Right lobe of liver (tissue), 6 donors: ENCODE results near the gene FMNL1. TPM values are rescaled to one million over a fixed set of nuclear protein-coding genes. Genes with fewer than 3 reads are reported as not detected.

Source experiments
- ATAC-seq, 4 donors: fragments of 200-7000 bp; cut with Tn5 transposase; one replicate each; pipeline ENCODE4 v1.9.1; 2020; ENCODE audit warnings: mild to moderate bottlenecking in 4 of 4, moderate library complexity in 4 of 4
- DNase-seq, 3 donors: peaks; one replicate each; pipeline ENCODE4 v3.0.0-alpha.2; 2020
- H3K27ac ChIP-seq, 3 donors: fragments of 200-600 bp; one replicate each; pipeline ENCODE4 v1.8.0; 2022
- H3K27me3 ChIP-seq, 2 donors: fragments of 200-600 bp; one replicate each; pipeline ENCODE4 v1.8.0; 2022
- H3K36me3 ChIP-seq, 4 donors: fragments of 200-600 bp; sonication (generic) in 1 of 4; one replicate each; pipeline versions ENCODE4 v1.5.1 to v1.8.0; 2017 to 2022; ENCODE audit warnings: control low read depth in 1 of 4
- H3K4me1 ChIP-seq, 4 donors: fragments of 200-600 bp; sonication (generic) in 1 of 4; one replicate each; pipeline versions ENCODE4 v1.5.1 to v1.8.0; 2017 to 2022; ENCODE audit warnings: control low read depth in 1 of 4
- H3K4me3 ChIP-seq, 3 donors: fragments of 200-600 bp; one replicate each; pipeline ENCODE4 v1.8.0; 2022
- H3K9me3 ChIP-seq, 4 donors: fragments of 200-600 bp; sonication (generic) in 1 of 4; one replicate each; pipeline versions ENCODE4 v1.5.1 to v1.8.0; 2017 to 2022; ENCODE audit warnings: control low read depth in 1 of 4
- CTCF ChIP-seq, 4 donors: fragments of 200-600 bp in 3 of 4; fragments of 450-650 bp in 1 of 4; IDR thresholded peaks; one replicate each; pipeline versions ENCODE4 v1.5.1 to v1.8.0; 2016 to 2022; ENCODE audit warnings: antibody characterized with exemption in 4 of 4, mild to moderate bottlenecking in 2 of 4
- POLR2A ChIP-seq: fragments of 450-650 bp; IDR thresholded peaks from one replicate; pipeline ENCODE4 v1.6.1; 2017; ENCODE audit warnings: antibody characterized with exemption, mild to moderate bottlenecking
- WGBS: methylation state at CpG from one replicate; pipeline ENCODE4 v1.1.6; 2018; ENCODE audit warnings: low coverage, low lambda C conversion rate; ENCODE audit not compliant: insufficient coverage; ENCODE audit errors: missing lambda C conversion rate; 5-methylcytosine and 5-hydroxymethylcytosine counted together
- intact Hi-C, 2 donors: fragments of 100-400 bp; cut with DNase I; formaldehyde crosslinking; loops; one replicate each; pipeline versions ENCODE4 v1.11.2 to v1.14.1; 2022
- total RNA-seq, 6 experiments: library from RNA; depleted of rRNA in 2 of 6; stranded (reverse); fragments of >200 nt in 2 of 6; fragmentation: NEBNext Ultra II Directional in 3 of 6; extraction: Animal tissue kit (Norgen Biotek cat#: 25700) in 3 of 6; gene quantifications; one replicate each; pipeline versions ENCODE4 v1.1.0 to v1.2.4, GENCODE V29; 2016 to 2023
- donor health status: DM: no; HTN: yes; CAD: no.
- donor health status: DM: no; HTN: no; CAD: no.
- donor health status: DM: no; HTN: no; CAD: no.
- donor health status: DM: no; HTN: yes; CAD: no.
- donor health status: DM: no; HTN: yes; CAD: no.

The FMNL1 gene
- total RNA-seq, 6 experiments from 2014 or later: 3.7 to 10.0 (median 5.1) TPM

GRCh38 chr17:45260204-45260783 lies 38.6 kb downstream of the FMNL1 start:
- H3K4me1 ChIP-seq: peaks cover 0 to 16% (median 0%) of the 10 kb centered on the region in 4 donors
- H3K36me3 ChIP-seq: no peaks in the 10 kb centered on the region
- H3K27ac ChIP-seq: no peak overlapping the region
- ATAC-seq (peak in 1 of 4 donors; percentile 50), DNase-seq (peak in 1 of 3 donors; percentile 45)
- no peak for TF ChIP-seq POLR2A
- no peak for TF ChIP-seq CTCF (IDR thresholded peaks at IDR 0.05)
- no peak overlapping the region for H3K4me3 ChIP-seq
- WGBS: 63% methylated on average over 6 of the region's 7 CpGs
- H3K9me3 ChIP-seq: no peaks in the 10 kb centered on the region
- intact Hi-C loops: no loop called here
- no peaks in the 10 kb centered on the region for H3K27me3 ChIP-seq

GRCh38 chr17:45261577-45262515 lies 40.2 kb downstream of the FMNL1 start, which contains the start of gene SPATA32:
Gene SPATA32 (minus strand): TSS chr17:45262094. CDS start chr17:45262016, 78 bp downstream.
- 16% methylated on average over 18 of the region's 68 CpGs for WGBS
- intact Hi-C loops: no loop called here
- peak within 1 kb of the TSS in 2 of 3 donors; percentile 21 to 26 for H3K27ac ChIP-seq
- peak within 1 kb of the TSS; percentile 47 to 74 (median 66) for H3K4me3 ChIP-seq
- ATAC-seq (peak; percentile 67 to 74 (median 70)), DNase-seq (peak; percentile 69 to 75 (median 74))
- H3K4me1 ChIP-seq: peaks cover 0 to 16% (median 0%) of the 10 kb centered on the region in 4 donors
- H3K9me3 ChIP-seq: no peaks in the 10 kb centered on the region
- no peak for TF ChIP-seq CTCF (IDR thresholded peaks at IDR 0.05)
- no peak for TF ChIP-seq POLR2A
- H3K27me3 ChIP-seq: no peaks in the 10 kb centered on the region
- H3K36me3 ChIP-seq: peaks cover 0 to 12% (median 4%) of the 10 kb centered on the region in 4 donors

GRCh38 chr17:45262516-45263476 lies 41.1 kb downstream of the FMNL1 start:
- Histone ChIP-seq H3K27me3 (no peaks in the 10 kb centered on the region), H3K9me3 (no peaks in the 10 kb centered on the region), H3K4me3 (peak overlapping the region in 1 of 3 donors; percentile 74), H3K27ac (no peak overlapping the region), H3K36me3 (peaks cover 0 to 20% (median 11%) of the 10 kb centered on the region in 4 donors), H3K4me1 (peaks cover 0 to 16% (median 0%) of the 10 kb centered on the region in 4 donors)
- peak in 3 of 4 donors; percentile 4 to 32 (median 15) for ATAC-seq
- DNase-seq: peak in 1 of 3 donors; percentile 42
- no peak for TF ChIP-seq POLR2A
- no peak for TF ChIP-seq CTCF (IDR thresholded peaks at IDR 0.05)
- intact Hi-C loops: no loop called here
- 100% methylated on average over 1 of the region's 18 CpGs for WGBS

GRCh38 chr17:45263477-45263860 lies 41.8 kb downstream of the FMNL1 start:
- no peak overlapping the region for H3K4me3 ChIP-seq
- no peak overlapping the region for H3K27ac ChIP-seq
- H3K36me3 ChIP-seq: peaks cover 0 to 25% (median 14%) of the 10 kb centered on the region in 4 donors
- intact Hi-C loops: no loop called here
- WGBS: 30% methylated on average over 2 of the region's 7 CpGs
- H3K27me3 ChIP-seq: no peaks in the 10 kb centered on the region
- no peaks in the 10 kb centered on the region for H3K9me3 ChIP-seq
- TF ChIP-seq POLR2A (no peak), CTCF (IDR thresholded peaks at IDR 0.05) (no peak)
- peak; percentile 6 to 73 (median 20) for ATAC-seq
- H3K4me1 ChIP-seq: peaks cover 0 to 16% (median 0%) of the 10 kb centered on the region in 4 donors
- peak in 1 of 3 donors; percentile 49 for DNase-seq
